Panc1 (cell line): ENCODE data around the gene BCL2. TPM values are rescaled to one million over a fixed set of nuclear protein-coding genes. Genes with fewer than 3 reads are reported as not detected.

Source experiments
- ATAC-seq: fragments of 200-7000 bp; cut with Tn5 transposase; 2 replicates; pipeline ENCODE4 v1.9.1; 2020; ENCODE audit warnings: mild to moderate bottlenecking, moderate library complexity
- BruUV-seq: library from RNA; stranded (reverse); fragments of 400-500 nt; replicated peaks from 2 replicates; lab custom pipeline; 2021; lab: Mats Ljungman, UMichigan
- CTCF ChIA-PET: fragments of 300-600 bp; sonication (Branson Sonifier 250); formaldehyde crosslinking; loops from one replicate; lab custom pipeline; 2022; ENCODE audit warnings: antibody characterized with exemption; lab: Charles Lee
- POLR2A ChIA-PET: fragments of 300-600 bp; sonication (Branson Sonifier 250); formaldehyde crosslinking; loops from one replicate; lab custom pipeline; 2022; ENCODE audit warnings: antibody characterized with exemption; lab: Charles Lee
- DNase-seq: peaks from one replicate; pipeline ENCODE4 v3.0.0-alpha.2; 2010; ENCODE audit warnings: low read depth, low spot score
- H3K27ac ChIP-seq: 2 replicates; pipeline ENCODE4 v1.5.1; 2011; ENCODE audit warnings: mild to moderate bottlenecking, low read length, inconsistent platforms
- H3K27me3 ChIP-seq: fragments of 200-500 bp; sonication (Bioruptor generic); 2 replicates; pipeline ENCODE4 v1.6.0; 2014; ENCODE audit warnings: low read length, inconsistent platforms; ENCODE audit not compliant: control insufficient read depth, insufficient read depth
- H3K36me3 ChIP-seq: fragments of 200-500 bp; sonication (Bioruptor generic); 2 replicates; pipeline ENCODE4 v1.5.1; 2014; ENCODE audit warnings: inconsistent platforms, mild to moderate bottlenecking, low read length, moderate library complexity; ENCODE audit not compliant: control insufficient read depth, insufficient read depth
- H3K4me1 ChIP-seq: 2 replicates; pipeline ENCODE4 v1.5.1; 2011; ENCODE audit warnings: inconsistent platforms, mild to moderate bottlenecking, low read length, moderate library complexity; ENCODE audit not compliant: control insufficient read depth, insufficient read depth
- H3K4me3 ChIP-seq, 2 experiments: 2 replicates each; pipeline ENCODE4 v1.5.1; 2011 to 2012; ENCODE audit warnings: low read depth in 2 of 2, low read length in 2 of 2, mild to moderate bottlenecking in 2 of 2, inconsistent platforms in 1 of 2, moderate library complexity in 1 of 2
- H3K9me3 ChIP-seq: fragments of 200-500 bp; sonication (Bioruptor generic); 2 replicates; pipeline ENCODE4 v1.5.1; 2014; ENCODE audit warnings: low read depth, mild to moderate bottlenecking, inconsistent platforms, low read length, moderate library complexity; ENCODE audit not compliant: control insufficient read depth, insufficient read depth
- CTCF ChIP-seq: fragments of 450-650 bp; IDR thresholded peaks from 2 replicates; pipeline ENCODE4 v1.5.1; 2017; ENCODE audit warnings: mild to moderate bottlenecking
- POLR2AphosphoS5 ChIP-seq: IDR thresholded peaks from 2 replicates; pipeline ENCODE4 v1.6.1; 2012; ENCODE audit warnings: mild to moderate bottlenecking, low read depth, low read length, moderate library complexity
- REST ChIP-seq, 2 experiments: IDR thresholded peaks; 2 replicates each; pipeline ENCODE4 v1.6.1; 2011 to 2012; ENCODE audit warnings: low read depth in 2 of 2, control low read depth in 1 of 2, low read length in 1 of 2, mild to moderate bottlenecking in 1 of 2, moderate library complexity in 1 of 2; ENCODE audit not compliant: insufficient read depth in 1 of 2
- SIN3A ChIP-seq: IDR thresholded peaks from 2 replicates; pipeline ENCODE4 v1.6.1; 2012; ENCODE audit warnings: low read depth, mild to moderate bottlenecking, low read length, moderate library complexity, borderline replicate concordance; ENCODE audit not compliant: insufficient read depth
- TCF7L2 ChIP-seq: IDR thresholded peaks from 2 replicates; pipeline ENCODE4 v1.6.1; 2011; ENCODE audit warnings: mild to moderate bottlenecking, low read depth, low read length, inconsistent platforms
- in situ Hi-C: cut with HindIII; loops from 2 replicates; pipeline ENCODE4 v1.10.0; 2016; ENCODE audit warnings: low sequenced_read_pairs, low pct_unique_long_range_greater_than_20kb
- intact Hi-C: fragments of 100-400 bp; cut with micrococcal nuclease; formaldehyde crosslinking; loops from one replicate; pipeline ENCODE4 v1.10.0; 2022; ENCODE audit not compliant: unreplicated experiment
- total RNA-seq: library from RNA; stranded (reverse); gene quantifications from one replicate; pipeline ENCODE4 v1.2.1, GENCODE V29; 2021; ENCODE audit not compliant: unreplicated experiment

The BCL2 gene
- total RNA-seq, 1 experiment from 2014 or later: 0.72 TPM

- TF ChIP-seq REST (IDR thresholded peaks at IDR 0.05; ENCODE audit: insufficient read depth in 1 of 2, low read depth in 2 of 2, low read length in 1 of 2): no peak
- TF ChIP-seq SIN3A: no peak
- TF ChIP-seq CTCF: no peak
- no peak for TF ChIP-seq TCF7L2
- no peak for TF ChIP-seq POLR2AphosphoS5
- POLR2A ChIA-PET: no interaction called here
- Histone ChIP-seq H3K9me3 (no peaks in the 10 kb centered on the region), H3K27ac (no peak overlapping the region), H3K4me1 (no peaks in the 10 kb centered on the region), H3K36me3 (no peaks in the 10 kb centered on the region), H3K4me3 (no peak overlapping the region), H3K27me3 (no peaks in the 10 kb centered on the region)
- DNase-seq (no peak), ATAC-seq (no peak)
- no TSS peak for BruUV-seq
- intact Hi-C loops: no loop called here
- CTCF ChIA-PET: no interaction called here
- in situ Hi-C loops: no loop called here
These were observed 157.1 kb downstream of the BCL2 start for GRCh38 chr18:63162271-63163014.

GRCh38 chr18:63161761-63162195 lies 157.8 kb downstream of the BCL2 start:
- POLR2A ChIA-PET: no interaction called here
- H3K27ac ChIP-seq: no peak overlapping the region
- no peak overlapping the region for H3K4me3 ChIP-seq
- H3K36me3 ChIP-seq: no peaks in the 10 kb centered on the region
- in situ Hi-C loops (no loop called here), intact Hi-C loops (no loop called here)
- CTCF ChIA-PET: interaction anchor here (0.5 kb wide), 1 partner anchor 67 kb away, joined by 3 read pairs; no protein-coding TSS in a partner anchor
- no peaks in the 10 kb centered on the region for H3K4me1 ChIP-seq
- DNase-seq: no peak
- H3K9me3 ChIP-seq: no peaks in the 10 kb centered on the region
- BruUV-seq: no TSS peak
- ATAC-seq: peak; percentile 45; the same call in 1 of the 2 replicates
- H3K27me3 ChIP-seq: no peaks in the 10 kb centered on the region
- TF ChIP-seq CTCF (no peak), POLR2AphosphoS5 (no peak), TCF7L2 (no peak), SIN3A (no peak), REST (IDR thresholded peaks at IDR 0.05; ENCODE audit: insufficient read depth in 1 of 2, low read depth in 2 of 2, low read length in 1 of 2) (no peak)
